Spleen (tissue), 11 donors: ENCODE data around the gene CHD6. TPM values are rescaled to one million over a fixed set of nuclear protein-coding genes. Genes with fewer than 3 reads are reported as not detected.

Experiments
- DNase-seq: peaks from one replicate; pipeline ENCODE4 v3.0.0-alpha.2; 2020
- H3K27ac ChIP-seq, 8 donors: fragments of 200-600 bp; sonication (generic) in 7 of 8; 1 replicate in 4 of 8; 2 replicates in 4 of 8; pipeline versions ENCODE4 v1.5.0 to v1.8.0; 2016 to 2021; ENCODE audit warnings: inconsistent platforms in 4 of 8, mild to moderate bottlenecking in 4 of 8, moderate library complexity in 1 of 8
- H3K27me3 ChIP-seq, 7 donors: fragments of 200-600 bp; sonication (generic) in 6 of 7; replicated peaks in 1 of 7; 1 replicate in 4 of 7; 2 replicates in 3 of 7; pipeline versions ENCODE4 v1.5.0 to v1.8.0; 2016 to 2021; ENCODE audit warnings: inconsistent platforms in 3 of 7, mild to moderate bottlenecking in 1 of 7
- H3K36me3 ChIP-seq, 6 donors: fragments of 200-600 bp; sonication (generic) in 5 of 6; 1 replicate in 4 of 6; 2 replicates in 2 of 6; pipeline versions ENCODE4 v1.5.0 to v1.8.0; 2016 to 2021; ENCODE audit warnings: inconsistent platforms in 2 of 6
- H3K4me1 ChIP-seq, 6 donors: fragments of 200-600 bp; sonication (generic) in 5 of 6; 1 replicate in 3 of 6; 2 replicates in 3 of 6; pipeline versions ENCODE4 v1.5.0 to v1.8.0; 2016 to 2021; ENCODE audit warnings: inconsistent platforms in 3 of 6
- H3K4me3 ChIP-seq, 8 donors: fragments of 200-600 bp; sonication (generic) in 7 of 8; 1 replicate in 4 of 8; 2 replicates in 4 of 8; pipeline versions ENCODE4 v1.5.0 to v1.8.0; 2016 to 2021; ENCODE audit warnings: inconsistent platforms in 4 of 8, mild to moderate bottlenecking in 4 of 8, moderate library complexity in 2 of 8
- H3K9me3 ChIP-seq, 8 donors: fragments of 200-600 bp; sonication (generic) in 7 of 8; 1 replicate in 4 of 8; 2 replicates in 4 of 8; pipeline versions ENCODE4 v1.5.0 to v1.8.0; 2016 to 2021; ENCODE audit warnings: inconsistent platforms in 4 of 8
- POLR2A ChIP-seq, 3 donors: fragments of 450-650 bp; IDR thresholded peaks; one replicate each; pipeline ENCODE4 v1.5.1; 2017; ENCODE audit warnings: antibody characterized with exemption in 3 of 3, mild to moderate bottlenecking in 1 of 3
- POLR2AphosphoS5 ChIP-seq, 3 donors: sonication (generic); formaldehyde crosslinking; IDR thresholded peaks; one replicate each; pipeline ENCODE4 v1.5.1; 2017; ENCODE audit warnings: antibody characterized with exemption in 3 of 3
- WGBS, 5 donors: extraction: QIAGEN DNeasy Blood & Tissue Kit in 3 of 5; methylation state at CpG; one replicate each; pipeline versions ENCODE4 v1.1.5 to v1.1.7; 2013 to 2018; 5-methylcytosine and 5-hydroxymethylcytosine counted together
- intact Hi-C: fragments of 100-400 bp; cut with DNase I; formaldehyde crosslinking; loops from one replicate; pipeline ENCODE4 v1.15.0; 2023; ENCODE audit warnings: low total_unique reads
- polyA plus RNA-seq, 3 donors: library from polyadenylated mRNA; stranded (reverse); fragments of 200-250 nt; gene quantifications; one replicate each; pipeline ENCODE4 v1.2.1, GENCODE V29; 2013
- total RNA-seq, 7 donors: library from RNA; depleted of rRNA in 3 of 7; stranded (reverse); fragments of >200 nt in 3 of 7; fragmentation: NEBNext Ultra II Directional in 4 of 7; extraction: Animal tissue kit (Norgen Biotek cat#: 25700) in 4 of 7; gene quantifications; one replicate each; pipeline versions ENCODE4 v1.1.0 to v1.2.1, GENCODE V29; 2016 to 2021
- TF ChIP-seq, protein P1 (sequence below), 11 experiments: fragments of 200-600 bp in 7 of 11; fragments of 450-650 bp in 4 of 11; sonication (generic) in 4 of 11; IDR thresholded peaks in 8 of 11; conservative IDR thresholded peaks in 3 of 11; 1 replicate in 7 of 11; 2 replicates in 4 of 11; pipeline versions ENCODE4 v1.4.0 to v1.8.0; 2016 to 2021; ENCODE audit warnings: antibody characterized with exemption in 11 of 11, inconsistent platforms in 4 of 11, mild to moderate bottlenecking in 1 of 11
- donor health status: healthy with polysubstance abuse.
- donor health status: DM: no; HTN: no; CAD: no; lungs with moderate emphysema.
- donor health status: DM: no; HTN: no; CAD: no.
- donor health status: Bipolar disorder and iron deficiency.
- donor health status: healthy.
- donor health status: DM: no; HTN: no; CAD: no.
- donor health status: DM: yes; HTN: yes; CAD: no.

The CHD6 gene
- total and polyA plus RNA-seq, 10 donors = 4.2 to 68.3 (median 47.8) TPM

DNA sequence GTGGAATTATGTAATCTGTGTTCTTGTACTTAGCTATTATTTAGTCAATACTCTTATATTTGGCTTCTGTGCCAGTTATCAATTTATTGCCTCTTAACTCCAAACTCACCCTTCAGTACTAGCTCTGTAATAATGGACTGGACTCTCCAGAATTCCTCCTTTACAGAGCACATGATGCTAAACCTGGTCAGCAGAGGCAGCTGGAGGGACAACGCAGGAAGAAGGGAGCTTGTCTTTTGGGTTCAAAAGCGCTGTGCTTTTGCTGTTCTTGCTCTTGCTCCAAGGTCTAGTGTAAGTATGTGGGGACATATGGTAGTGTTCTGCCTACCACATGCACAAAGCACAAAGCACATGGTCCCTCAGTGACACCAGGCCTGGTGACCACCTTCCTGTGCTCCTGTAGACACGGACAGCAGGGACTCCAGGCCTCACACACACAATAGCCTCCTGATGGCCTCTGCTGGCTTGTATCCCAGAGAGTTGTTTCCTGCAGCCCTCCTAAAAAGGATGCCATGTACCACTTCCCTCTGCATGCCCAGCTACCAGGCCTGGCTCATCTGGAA, 46.1 kb downstream of the CHD6 start:
- intact Hi-C loops = no loop called here
- peaks cover 13 to 83% (median 59%) of the 10 kb centered on the region in 6 donors for H3K4me1 ChIP-seq
- peaks cover 0 to 13% (median 10%) of the 10 kb centered on the region in 8 donors for H3K9me3 ChIP-seq
- H3K36me3 ChIP-seq = peaks cover 0 to 4% (median 0%) of the 10 kb centered on the region in 6 donors
- no peak overlapping the region for H3K27ac ChIP-seq
- 77 to 98% (median 78%) methylated on average over 3 of the region's 3 CpGs for WGBS, 5 donors
- no peak overlapping the region for H3K4me3 ChIP-seq
- no peak for DNase-seq
- TF ChIP-seq POLR2AphosphoS5 (IDR thresholded peaks at IDR 0.05) = no peak
- TF ChIP-seq, protein P1, sequence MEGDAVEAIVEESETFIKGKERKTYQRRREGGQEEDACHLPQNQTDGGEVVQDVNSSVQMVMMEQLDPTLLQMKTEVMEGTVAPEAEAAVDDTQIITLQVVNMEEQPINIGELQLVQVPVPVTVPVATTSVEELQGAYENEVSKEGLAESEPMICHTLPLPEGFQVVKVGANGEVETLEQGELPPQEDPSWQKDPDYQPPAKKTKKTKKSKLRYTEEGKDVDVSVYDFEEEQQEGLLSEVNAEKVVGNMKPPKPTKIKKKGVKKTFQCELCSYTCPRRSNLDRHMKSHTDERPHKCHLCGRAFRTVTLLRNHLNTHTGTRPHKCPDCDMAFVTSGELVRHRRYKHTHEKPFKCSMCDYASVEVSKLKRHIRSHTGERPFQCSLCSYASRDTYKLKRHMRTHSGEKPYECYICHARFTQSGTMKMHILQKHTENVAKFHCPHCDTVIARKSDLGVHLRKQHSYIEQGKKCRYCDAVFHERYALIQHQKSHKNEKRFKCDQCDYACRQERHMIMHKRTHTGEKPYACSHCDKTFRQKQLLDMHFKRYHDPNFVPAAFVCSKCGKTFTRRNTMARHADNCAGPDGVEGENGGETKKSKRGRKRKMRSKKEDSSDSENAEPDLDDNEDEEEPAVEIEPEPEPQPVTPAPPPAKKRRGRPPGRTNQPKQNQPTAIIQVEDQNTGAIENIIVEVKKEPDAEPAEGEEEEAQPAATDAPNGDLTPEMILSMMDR (IDR thresholded peaks at IDR 0.05 in 8 of 11, conservative IDR thresholded peaks at IDR 0.05 in 3 of 11) = no peak
- no peaks in the 10 kb centered on the region for H3K27me3 ChIP-seq

DNA sequence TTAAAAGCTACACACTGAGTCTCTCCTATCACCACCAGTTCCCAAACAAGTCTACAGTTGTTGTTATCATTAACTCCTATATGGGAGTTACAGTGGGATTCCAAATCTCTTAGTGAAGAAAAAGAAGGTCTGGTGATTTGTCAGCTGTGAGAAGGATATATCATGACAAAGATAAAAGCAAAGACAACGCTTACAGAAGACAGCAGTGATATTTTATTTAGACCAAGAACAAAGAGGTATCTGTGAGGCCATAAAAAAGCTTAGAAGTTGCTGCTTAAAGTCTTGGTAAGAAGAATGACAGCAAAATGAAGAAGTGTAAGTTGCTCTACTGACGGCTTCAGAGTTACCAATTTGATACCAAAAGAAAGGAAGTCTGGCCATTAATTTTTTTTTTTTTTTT, 47.2 kb downstream of the CHD6 start:
- intact Hi-C loops = no loop called here
- WGBS, 5 donors = 52 to 77% (median 72%) methylated on average over 2 of the region's 2 CpGs
- no peak for TF ChIP-seq POLR2AphosphoS5 (IDR thresholded peaks at IDR 0.05)
- no peak for TF ChIP-seq POLR2A (IDR thresholded peaks at IDR 0.05)
- TF ChIP-seq, protein P1 (IDR thresholded peaks at IDR 0.05 in 8 of 11, conservative IDR thresholded peaks at IDR 0.05 in 3 of 11) = no peak
- no peak for DNase-seq
- Histone ChIP-seq H3K9me3 (peaks cover 0 to 13% (median 10%) of the 10 kb centered on the region in 8 donors), H3K27me3 (no peaks in the 10 kb centered on the region), H3K27ac (no peak overlapping the region), H3K4me1 (peaks cover 10 to 77% (median 52%) of the 10 kb centered on the region in 6 donors), H3K4me3 (no peak overlapping the region), H3K36me3 (peaks cover 0 to 12% (median 0%) of the 10 kb centered on the region in 6 donors)

DNA sequence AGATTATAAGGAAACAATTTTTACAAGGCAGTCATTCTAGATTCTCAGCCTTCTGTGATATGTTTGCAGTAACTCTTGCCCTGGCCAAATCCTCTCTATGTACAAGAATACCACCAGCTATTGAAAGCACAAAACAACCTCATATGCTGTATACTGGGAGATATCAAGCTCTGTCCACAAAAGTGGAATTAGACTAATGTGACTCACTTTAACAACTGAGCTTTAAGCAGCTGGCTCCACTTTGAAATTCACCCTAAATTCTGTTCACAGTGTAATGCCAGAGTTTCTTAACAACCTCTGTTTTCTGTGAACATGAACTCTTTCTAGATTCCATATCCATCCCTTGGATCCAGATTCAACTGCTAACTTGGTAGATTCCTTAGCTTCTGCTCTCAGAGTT, 47.6 kb downstream of the CHD6 start:
- TF ChIP-seq POLR2AphosphoS5 (IDR thresholded peaks at IDR 0.05) (no peak), POLR2A (IDR thresholded peaks at IDR 0.05) (no peak)
- TF ChIP-seq, protein P1 (IDR thresholded peaks at IDR 0.05 in 8 of 11, conservative IDR thresholded peaks at IDR 0.05 in 3 of 11) = no peak
- Histone ChIP-seq H3K9me3 (peaks cover 0 to 12% (median 9%) of the 10 kb centered on the region in 8 donors), H3K27me3 (no peaks in the 10 kb centered on the region), H3K4me1 (peaks cover 10 to 74% (median 50%) of the 10 kb centered on the region in 6 donors), H3K27ac (no peak overlapping the region), H3K36me3 (peaks cover 0 to 12% (median 0%) of the 10 kb centered on the region in 6 donors), H3K4me3 (no peak overlapping the region)
- DNase-seq = no peak
- intact Hi-C loops = no loop called here

DNA sequence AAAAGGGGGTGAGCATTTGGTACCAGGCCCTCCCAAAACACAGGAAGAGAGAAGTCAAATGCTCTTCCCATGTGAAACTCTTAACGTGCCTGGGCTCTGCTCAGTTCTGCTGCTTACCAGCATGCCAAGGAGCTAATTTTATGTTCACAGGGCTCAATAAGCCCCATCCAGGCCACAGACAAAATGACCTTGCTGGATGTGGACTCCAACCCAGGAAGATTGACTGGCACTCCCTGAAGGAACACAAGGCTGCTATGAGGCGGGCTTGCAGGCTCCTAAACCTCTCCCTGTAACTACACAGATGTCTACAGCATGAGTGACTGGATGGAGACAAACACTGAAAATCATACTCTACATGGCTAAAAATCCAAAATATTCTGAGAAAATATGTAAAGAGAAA, 50.6 kb downstream of the CHD6 start:
- Histone ChIP-seq H3K27ac (no peak overlapping the region), H3K27me3 (no peaks in the 10 kb centered on the region), H3K4me1 (peaks cover 2 to 57% (median 33%) of the 10 kb centered on the region in 6 donors), H3K4me3 (no peak overlapping the region), H3K9me3 (no peaks in the 10 kb centered on the region), H3K36me3 (peaks cover 0 to 12% (median 0%) of the 10 kb centered on the region in 6 donors)
- DNase-seq = no peak
- intact Hi-C loops = no loop called here
- 77 to 92% (median 83%) methylated on average over 2 of the region's 2 CpGs for WGBS, 5 donors
- TF ChIP-seq POLR2AphosphoS5 (IDR thresholded peaks at IDR 0.05) (no peak), POLR2A (IDR thresholded peaks at IDR 0.05) (no peak)
- TF ChIP-seq, protein P1 (IDR thresholded peaks at IDR 0.05 in 8 of 11, conservative IDR thresholded peaks at IDR 0.05 in 3 of 11) = no peak
